NB4 (cell line): ENCODE measurements around the gene CBR4.

ENCODE experiments used
- DNase-seq: peaks from one replicate; pipeline ENCODE4 v3.0.0; 2010; ENCODE audit warnings: low read depth
- H3K4me3 ChIP-seq: one replicate; pipeline ENCODE4 v1.5.1; 2011; ENCODE audit warnings: mild to moderate bottlenecking, low read depth, low read length, moderate library complexity
- MYC ChIP-seq: IDR thresholded peaks from 2 replicates; pipeline ENCODE4 v1.6.1; 2011; ENCODE audit warnings: low read depth, low read length
- POLR2A ChIP-seq: IDR thresholded peaks from 2 replicates; pipeline ENCODE4 v1.6.1; 2011; ENCODE audit warnings: mild to moderate bottlenecking; ENCODE audit not compliant: insufficient read length; ENCODE audit errors: extremely low read depth
- TF ChIP-seq, protein P1 (sequence below): IDR thresholded peaks from 2 replicates; pipeline ENCODE4 v1.6.1; 2011; ENCODE audit warnings: low read depth, low read length
- TF ChIP-seq, protein P2 (sequence below): IDR thresholded peaks from one replicate; pipeline ENCODE4 v1.5.1; 2012; ENCODE audit warnings: low read depth, low read length

CBR4 gene

DNA sequence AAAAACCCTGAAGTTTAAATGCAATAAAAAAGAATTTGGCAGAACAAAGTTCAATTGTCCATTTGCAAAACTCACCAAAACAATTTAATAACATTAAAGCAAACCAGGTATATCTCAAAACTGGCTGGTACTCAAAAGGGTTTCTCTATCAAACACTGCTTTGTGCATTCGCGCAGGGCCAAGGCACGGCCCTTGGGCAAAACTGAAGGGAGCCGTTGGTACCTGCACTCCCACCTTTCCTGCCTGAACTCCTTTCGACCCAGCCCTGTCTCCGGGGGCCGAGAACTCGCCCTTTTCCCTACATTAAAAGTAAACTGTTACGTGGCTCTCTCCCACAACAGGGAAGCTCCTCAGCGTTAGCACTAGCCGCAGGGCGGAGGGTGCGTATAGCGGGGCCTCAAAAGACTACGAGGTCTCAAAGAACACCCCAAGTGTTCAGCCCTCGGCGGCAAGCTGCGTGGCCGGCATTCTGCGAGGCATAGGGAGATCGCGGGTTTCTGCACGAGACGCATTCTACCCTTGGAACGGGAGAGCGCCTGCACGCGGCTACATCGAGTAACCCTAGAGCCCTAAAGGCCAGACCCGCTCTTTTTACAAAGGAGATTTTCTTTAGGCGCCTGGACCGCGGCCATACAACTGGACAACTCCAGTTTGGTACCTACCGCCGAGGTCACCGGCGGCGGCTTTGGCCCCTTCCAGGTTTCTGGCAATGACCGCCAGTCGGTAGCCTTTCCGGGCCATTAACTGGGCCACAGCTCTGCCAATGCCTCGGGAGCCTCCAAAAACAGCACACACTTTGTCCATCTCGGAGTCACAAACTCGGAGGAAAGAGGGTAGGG, 550 bp downstream of the CBR4 start:
- TF ChIP-seq POLR2A (no peak), MYC (no peak)
- TF ChIP-seq, protein P1, sequence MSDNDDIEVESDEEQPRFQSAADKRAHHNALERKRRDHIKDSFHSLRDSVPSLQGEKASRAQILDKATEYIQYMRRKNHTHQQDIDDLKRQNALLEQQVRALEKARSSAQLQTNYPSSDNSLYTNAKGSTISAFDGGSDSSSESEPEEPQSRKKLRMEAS = no peak
- TF ChIP-seq, protein P2, sequence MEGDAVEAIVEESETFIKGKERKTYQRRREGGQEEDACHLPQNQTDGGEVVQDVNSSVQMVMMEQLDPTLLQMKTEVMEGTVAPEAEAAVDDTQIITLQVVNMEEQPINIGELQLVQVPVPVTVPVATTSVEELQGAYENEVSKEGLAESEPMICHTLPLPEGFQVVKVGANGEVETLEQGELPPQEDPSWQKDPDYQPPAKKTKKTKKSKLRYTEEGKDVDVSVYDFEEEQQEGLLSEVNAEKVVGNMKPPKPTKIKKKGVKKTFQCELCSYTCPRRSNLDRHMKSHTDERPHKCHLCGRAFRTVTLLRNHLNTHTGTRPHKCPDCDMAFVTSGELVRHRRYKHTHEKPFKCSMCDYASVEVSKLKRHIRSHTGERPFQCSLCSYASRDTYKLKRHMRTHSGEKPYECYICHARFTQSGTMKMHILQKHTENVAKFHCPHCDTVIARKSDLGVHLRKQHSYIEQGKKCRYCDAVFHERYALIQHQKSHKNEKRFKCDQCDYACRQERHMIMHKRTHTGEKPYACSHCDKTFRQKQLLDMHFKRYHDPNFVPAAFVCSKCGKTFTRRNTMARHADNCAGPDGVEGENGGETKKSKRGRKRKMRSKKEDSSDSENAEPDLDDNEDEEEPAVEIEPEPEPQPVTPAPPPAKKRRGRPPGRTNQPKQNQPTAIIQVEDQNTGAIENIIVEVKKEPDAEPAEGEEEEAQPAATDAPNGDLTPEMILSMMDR = no peak
- peak overlapping the region; percentile 83 for H3K4me3 ChIP-seq
- DNase-seq = peak; percentile 77

DNA sequence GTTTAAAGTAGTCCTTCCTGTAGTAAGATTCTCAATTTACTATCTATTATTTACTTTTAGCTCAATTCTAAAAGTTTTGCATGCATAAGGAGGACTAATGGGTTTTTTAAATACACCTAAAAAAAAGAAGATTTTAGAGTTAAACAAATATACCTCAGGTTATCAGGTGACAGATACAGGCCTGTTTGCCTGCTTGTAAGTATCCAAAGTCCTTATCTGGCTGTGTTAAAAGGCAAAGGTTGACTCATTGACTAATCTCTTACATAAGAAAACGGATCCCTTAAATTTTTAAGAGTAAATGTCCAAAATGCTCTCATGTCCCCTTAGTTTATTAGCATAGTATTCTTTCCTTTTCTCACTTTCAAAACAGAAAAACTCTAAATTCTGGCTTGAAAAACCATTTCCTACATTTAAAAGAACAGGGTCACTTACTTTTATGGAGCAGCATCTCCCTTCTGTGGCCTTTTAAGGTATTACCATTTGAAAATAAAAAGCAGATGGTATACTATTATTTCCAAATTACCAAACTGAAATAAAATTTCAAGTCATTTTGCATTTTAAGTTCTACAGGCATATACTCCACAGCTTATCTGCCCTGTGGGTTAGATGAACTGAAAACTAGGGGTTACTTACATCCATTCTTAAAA, 4.5 kb downstream of the CBR4 start:
- no peak for TF ChIP-seq POLR2A
- TF ChIP-seq, protein P2 = peak; percentile 8
- H3K4me3 ChIP-seq = no peak overlapping the region
- DNase-seq = no peak

DNA sequence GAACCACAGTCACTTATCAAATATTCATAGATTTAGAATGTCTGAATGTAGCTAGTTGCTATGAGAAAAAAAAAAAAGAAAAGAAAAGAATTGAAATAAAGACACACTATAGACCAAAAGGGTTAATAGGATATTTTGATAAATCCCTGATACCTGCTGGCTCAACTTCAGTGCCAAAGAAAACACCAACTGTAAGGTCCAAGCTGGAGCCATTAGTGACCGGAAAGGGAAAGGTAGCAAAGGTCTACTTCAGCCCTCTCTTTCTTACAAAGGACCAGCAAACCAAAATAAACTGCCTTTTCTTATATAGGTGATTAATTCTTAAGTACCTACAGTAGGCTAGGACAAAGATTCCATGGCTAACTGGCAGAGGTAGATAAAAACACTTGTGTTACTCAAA, 9.7 kb downstream of the CBR4 start:
- DNase-seq = no peak
- TF ChIP-seq, protein P1 = no peak
- no peak for TF ChIP-seq POLR2A
- no peak overlapping the region for H3K4me3 ChIP-seq

DNA sequence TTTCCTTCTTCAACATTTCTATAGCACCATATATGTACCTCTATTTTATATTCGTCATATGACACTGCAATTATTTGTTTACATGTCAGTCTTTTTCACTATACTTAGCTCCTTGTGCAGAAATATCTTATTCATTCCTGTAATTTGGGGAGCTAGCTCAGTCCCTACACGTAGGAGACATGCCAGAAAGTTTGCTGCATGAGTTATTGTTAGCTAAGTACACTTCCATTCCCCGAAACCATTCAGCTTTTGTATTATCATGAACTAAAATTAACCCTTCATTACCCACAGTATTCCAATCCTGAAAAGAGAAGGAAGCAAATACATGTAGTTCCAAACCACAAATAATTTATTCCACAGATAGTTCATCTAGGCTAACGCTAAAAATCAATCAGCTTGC, 10.2 kb downstream of the CBR4 start:
- TF ChIP-seq MYC (no peak), POLR2A (no peak)
- TF ChIP-seq, protein P2 = no peak
- TF ChIP-seq, protein P1 = no peak
- DNase-seq = no peak
- H3K4me3 ChIP-seq = no peak overlapping the region

DNA sequence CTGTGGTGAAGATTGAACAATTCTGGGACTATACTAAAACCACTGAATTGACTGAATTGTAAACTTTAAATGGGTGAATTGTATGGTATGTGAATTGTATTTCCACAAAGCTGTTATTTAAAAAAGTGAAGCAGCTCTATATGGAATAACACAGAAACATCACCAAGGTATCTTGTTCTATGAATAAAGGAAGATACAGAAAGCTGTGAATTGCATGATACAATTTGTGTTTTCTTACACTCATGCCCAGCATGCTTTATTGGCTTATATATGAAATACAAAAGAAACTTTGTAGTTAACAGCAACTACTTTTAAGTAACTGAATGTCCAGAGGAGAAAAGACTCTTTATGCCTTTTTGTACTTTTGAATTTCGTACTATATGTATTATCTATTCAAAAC, 11.5 kb downstream of the CBR4 start:
- no peak overlapping the region for H3K4me3 ChIP-seq
- DNase-seq = no peak
- TF ChIP-seq, protein P1 = no peak
- TF ChIP-seq POLR2A (no peak), MYC (no peak)
- TF ChIP-seq, protein P2 = no peak

DNA sequence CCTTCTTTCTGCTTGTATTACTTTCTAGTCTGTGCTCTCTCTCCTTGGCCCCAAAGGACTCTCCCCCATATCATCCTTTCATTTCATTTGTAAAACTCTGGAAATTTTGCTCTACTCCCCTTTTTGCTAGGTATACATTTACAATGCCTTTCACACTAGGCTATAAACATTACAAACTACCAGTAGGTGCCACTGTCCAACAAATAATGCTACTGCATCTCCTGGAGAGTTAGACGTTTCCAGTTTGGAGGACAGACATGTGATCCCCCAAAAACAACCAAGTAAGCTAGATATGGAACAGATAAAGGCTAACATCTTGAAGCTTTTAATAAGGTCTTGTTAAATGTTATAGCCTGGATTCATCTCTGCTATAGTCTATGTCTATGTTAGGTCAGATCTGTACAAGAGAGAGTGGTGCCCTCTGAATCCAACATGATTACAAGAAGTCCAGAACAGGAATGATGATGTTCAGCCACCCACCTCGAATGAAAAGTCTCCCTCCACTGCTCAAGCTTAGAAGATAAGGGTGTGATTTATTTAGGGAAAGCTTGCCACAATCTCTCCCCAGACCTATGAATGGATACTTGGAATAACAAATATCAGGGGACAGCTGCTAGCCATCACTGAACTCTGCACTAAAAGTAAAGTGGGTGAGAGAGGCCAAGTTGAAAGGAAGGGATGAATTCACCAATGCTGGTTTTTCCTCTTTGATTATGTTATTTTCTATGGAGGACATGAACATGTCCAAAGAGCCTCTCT, 14.3 kb downstream of the CBR4 start:
- TF ChIP-seq POLR2A = no peak
- no peak for TF ChIP-seq MYC
- TF ChIP-seq, protein P1 = no peak
- TF ChIP-seq, protein P2 = no peak
- peak; percentile 19 for DNase-seq
- no peak overlapping the region for H3K4me3 ChIP-seq
